HG03280 (cell line): Measurements from ENCODE around the gene RGCC.

Experiments
- ATAC-seq: cut with Tn5 transposase; IDR thresholded peaks from one replicate; pipeline ENCODE4 v1.9.1; 2021; ENCODE audit warnings: mild to moderate bottlenecking, moderate library complexity; ENCODE audit not compliant: unreplicated experiment

RGCC gene

DNA sequence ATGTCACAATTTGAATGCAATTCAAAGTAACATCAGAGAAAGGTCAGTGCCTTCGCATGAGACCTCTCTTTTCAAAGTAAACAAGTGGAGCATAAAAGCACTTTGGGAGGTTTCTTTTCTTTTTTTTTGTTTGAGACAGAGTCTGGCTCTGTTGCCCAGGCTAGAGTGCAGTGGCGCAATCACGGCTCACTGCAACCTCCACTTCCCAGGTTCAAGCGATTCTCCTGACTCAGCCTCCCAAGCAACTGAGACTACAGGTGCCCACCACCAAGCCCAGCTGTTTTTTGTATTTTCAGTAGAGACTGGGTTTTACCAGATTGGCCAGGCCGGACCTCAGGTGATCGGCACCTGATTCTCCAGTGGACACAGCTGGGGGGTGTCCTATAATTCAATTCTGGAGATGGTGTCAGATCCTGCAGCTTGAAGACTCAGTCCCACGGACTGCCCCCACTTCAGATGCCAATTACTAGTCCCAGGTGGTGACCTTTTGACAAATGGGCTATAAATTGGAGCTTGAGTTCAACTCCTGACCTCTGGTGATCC lies 57.6 kb downstream of the RGCC start:
- no peak for ATAC-seq

DNA sequence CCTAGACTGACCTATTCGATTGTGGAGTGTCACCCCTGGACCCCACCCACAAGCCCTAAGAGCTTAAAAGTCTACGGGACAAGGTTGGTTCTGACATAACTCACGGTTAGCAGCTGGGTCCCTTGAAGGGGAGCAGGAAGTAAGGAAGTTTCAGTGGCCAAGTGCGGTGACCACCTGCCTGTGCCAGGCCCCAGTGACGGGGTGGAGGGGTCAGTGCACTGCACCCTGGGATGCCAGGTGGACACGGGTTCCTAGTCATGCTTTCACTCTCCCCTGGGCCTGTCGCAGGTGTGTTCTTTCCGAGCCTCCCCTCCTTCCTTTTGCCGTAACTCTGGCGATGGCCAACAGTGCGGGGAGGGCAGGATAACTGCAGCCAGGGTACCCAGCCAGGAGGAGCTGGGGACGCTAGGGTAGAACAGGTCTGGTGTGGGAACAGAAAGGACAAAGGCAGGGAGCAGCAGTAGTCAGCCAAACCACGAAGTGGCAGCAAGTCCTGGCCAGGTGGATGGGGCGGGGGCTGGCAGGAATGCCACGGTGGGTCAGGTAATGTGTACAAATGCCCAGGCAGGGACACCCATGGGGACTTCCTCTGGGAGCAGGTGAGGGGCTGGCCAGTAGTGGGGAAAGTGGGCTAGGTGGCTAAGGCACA lies 58.3 kb downstream of the RGCC start:
- ATAC-seq, result no peak

DNA sequence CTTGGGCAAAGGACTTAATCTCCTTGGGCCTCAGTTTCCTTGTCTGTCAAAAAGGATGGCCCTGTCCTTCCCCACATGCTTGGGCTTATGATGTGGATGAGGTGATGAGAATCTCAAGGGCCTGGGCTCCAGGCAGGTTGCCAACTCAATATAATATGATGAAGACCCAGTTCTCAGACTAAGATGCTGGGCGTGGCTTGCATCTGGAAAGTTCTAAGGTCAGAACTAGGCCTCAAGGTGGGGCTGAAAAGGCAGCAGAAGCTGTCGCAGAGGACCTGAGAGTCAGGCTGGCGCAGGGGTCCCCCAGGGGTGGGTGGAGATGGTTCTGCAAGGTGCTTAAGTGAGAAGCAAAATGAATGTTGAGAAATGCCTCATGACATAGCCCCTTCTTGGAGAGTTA lies 58.8 kb downstream of the RGCC start:
- no peak for ATAC-seq

DNA sequence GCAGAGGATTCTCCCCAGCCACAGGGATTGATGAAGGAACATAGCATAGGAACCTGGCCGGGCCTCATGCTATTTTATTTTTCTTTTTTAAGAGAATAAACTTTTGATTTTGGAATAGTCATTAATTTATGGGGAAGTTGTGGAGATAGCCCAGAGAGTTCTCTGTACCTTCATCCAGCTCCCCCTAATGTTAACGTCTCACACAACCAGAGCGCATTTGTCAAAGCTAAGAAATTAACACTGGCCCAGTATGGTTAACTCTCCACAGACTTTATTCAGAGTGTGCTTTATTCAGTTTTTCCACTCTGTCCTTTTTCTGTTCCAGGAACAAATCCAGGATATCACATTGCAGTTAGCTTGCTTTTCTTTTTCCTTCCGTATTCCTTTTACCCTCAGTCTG lies 59.4 kb downstream of the RGCC start:
- ATAC-seq, result no peak

DNA sequence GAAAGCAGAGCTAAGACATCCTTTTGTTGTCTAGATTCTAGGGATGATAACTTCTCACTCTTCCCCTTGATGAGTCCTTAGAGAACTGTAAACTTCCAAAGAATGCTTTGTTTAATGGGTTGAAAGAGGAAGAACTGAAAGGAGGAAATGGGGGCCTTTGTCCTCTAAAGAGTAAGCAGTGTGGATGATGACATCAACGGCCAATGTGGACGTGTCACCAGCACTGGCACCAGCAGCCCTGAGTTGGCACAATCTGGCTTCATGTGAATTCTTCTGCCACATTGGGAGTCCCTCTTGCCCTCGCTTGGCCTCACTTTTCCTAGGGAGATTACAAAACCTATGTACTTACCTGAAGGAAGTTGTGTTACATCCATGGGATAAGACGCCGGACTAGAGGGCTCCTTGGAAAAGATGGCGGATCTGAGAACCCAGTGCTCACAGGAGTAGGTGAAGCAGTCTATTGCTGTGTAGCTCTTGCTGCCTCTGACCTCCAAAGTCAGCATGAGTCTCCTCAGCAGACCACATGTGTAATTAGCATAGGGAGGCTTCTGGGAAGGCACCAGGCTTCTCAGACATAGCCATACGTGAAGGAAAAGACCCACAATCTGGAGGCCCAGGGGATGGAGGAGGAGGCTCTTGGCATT lies 62.8 kb downstream of the RGCC start:
- no peak for ATAC-seq
